GM18520 (cell line): ENCODE data around the gene JOSD1.

Source experiments
- ATAC-seq: cut with Tn5 transposase; IDR thresholded peaks from one replicate; pipeline ENCODE4 v1.9.1; 2021; ENCODE audit not compliant: unreplicated experiment

The JOSD1 gene

GRCh38 chr22:38700789-38701628, at the start of gene JOSD1:
Gene JOSD1, minus strand, starts transcription at chr22:38700943. Its CDS starts 956 bp downstream, at chr22:38699987.
- peak; percentile 26 for ATAC-seq

GRCh38 chr22:38750104-38750503, 49.4 kb upstream of the JOSD1 start:
- no peak for ATAC-seq

GRCh38 chr22:38748487-38749136, 47.9 kb upstream of the JOSD1 start:
- ATAC-seq, result no peak

- ATAC-seq, result no peak
These were observed 45.1 kb upstream of the JOSD1 start for GRCh38 chr22:38745676-38746460.

GRCh38 chr22:38744981-38745380, 44.2 kb upstream of the JOSD1 start:
- ATAC-seq, result no peak

- no peak for ATAC-seq
These were observed 41.6 kb upstream of the JOSD1 start for GRCh38 chr22:38742176-38742942.

- ATAC-seq, result no peak
These were observed 40.8 kb upstream of the JOSD1 start for GRCh38 chr22:38741576-38741975.

GRCh38 chr22:38741166-38741565, 40.4 kb upstream of the JOSD1 start:
- ATAC-seq, result no peak

- no peak for ATAC-seq
These were observed 40.0 kb upstream of the JOSD1 start for GRCh38 chr22:38740754-38741153.

GRCh38 chr22:38740116-38740723, 39.5 kb upstream of the JOSD1 start:
- no peak for ATAC-seq

GRCh38 chr22:38739300-38740055, 38.7 kb upstream of the JOSD1 start:
- no peak for ATAC-seq

GRCh38 chr22:38738475-38739070, 37.8 kb upstream of the JOSD1 start:
- no peak for ATAC-seq

- no peak for ATAC-seq
These were observed 36.7 kb upstream of the JOSD1 start for GRCh38 chr22:38737302-38738060.

- ATAC-seq, result no peak
These were observed 35.5 kb upstream of the JOSD1 start for GRCh38 chr22:38736257-38736570.

GRCh38 chr22:38735465-38736256, 34.9 kb upstream of the JOSD1 start:
- no peak for ATAC-seq

- no peak for ATAC-seq
These were observed 34.4 kb upstream of the JOSD1 start for GRCh38 chr22:38735126-38735464.

GRCh38 chr22:38734421-38735100, 33.8 kb upstream of the JOSD1 start:
- ATAC-seq, result no peak
